ENCODE data around the gene MATCAP1. TPM values are rescaled to one million over a fixed set of nuclear protein-coding genes. Genes with fewer than 3 reads are reported as not detected.
A peak's percentile ranks its signal among the peaks of the same experiment; 100 is the strongest.

Gene MATCAP1
- 10 to 100 TPM; 12.5 to 26.5 (median 18.1) TPM for polyA plus RNA-seq (ENCODE audit: insufficient read length in 10 of 10)
- long read RNA-seq, donor 1: 0 reads
- long read RNA-seq, donor 2: 0 reads
- long read RNA-seq, donor 3: 0 reads
- long read RNA-seq, donor 4: 0 reads
- long read RNA-seq, donor 5: 0 reads
- long read RNA-seq, donor 6: 0 reads
- long read RNA-seq, donor 7, partial matches to known transcripts: 0 of 2 reads
- long read RNA-seq, donor 7, other reads (novel, unspliced or antisense): 0 of 2 reads
- long read RNA-seq, donor 8: 0 reads
- long read RNA-seq, donor 9: 0 reads

DNA sequence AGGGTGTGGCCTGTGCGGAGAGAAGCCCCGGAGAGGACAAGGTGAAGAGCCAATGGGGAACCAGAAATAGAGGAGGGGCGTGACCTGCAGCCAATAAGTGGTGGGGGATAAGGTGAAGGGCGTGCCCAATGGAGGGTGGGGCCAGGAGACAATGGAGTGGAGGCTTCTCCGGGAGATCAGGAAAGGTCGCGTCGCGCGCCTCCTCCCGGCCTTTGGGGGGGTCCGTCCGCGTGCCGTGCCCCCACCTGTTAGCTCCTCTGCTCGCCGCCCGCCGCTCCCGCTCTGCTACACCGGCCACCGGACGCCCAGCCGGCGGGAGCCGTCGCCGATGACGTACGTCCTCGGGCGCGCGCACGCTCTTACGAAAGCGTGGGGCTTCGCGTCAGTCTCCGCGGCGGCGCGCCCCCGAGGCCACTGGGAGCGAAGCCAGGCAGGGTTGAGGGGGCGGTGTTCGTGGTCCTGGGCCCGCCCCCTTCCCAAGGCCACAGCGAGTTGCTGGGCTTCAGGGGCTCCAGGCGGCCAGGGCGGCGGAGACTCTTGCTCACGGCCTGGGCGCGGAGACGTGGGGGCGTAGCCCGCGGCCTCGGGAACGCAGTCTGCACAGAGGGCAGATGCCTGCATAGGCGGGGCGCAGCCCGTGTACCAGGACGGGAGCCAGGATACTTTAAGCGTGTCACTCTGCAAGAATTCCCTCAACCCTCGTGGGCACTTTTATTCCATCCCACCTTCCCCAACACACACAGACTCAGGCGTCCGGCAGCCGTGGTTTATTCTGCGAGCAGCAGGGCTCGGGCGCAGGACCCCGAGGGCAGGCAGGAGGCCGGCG lies at the start of gene MATCAP1:
Gene MATCAP1 (minus strand): TSS at position 337 of the 826 bp plus-strand sequence. CDS start 3,353 bp downstream, outside the sequence.
- DNase-seq: peak; percentile 96 to 99 (median 98)

DNA sequence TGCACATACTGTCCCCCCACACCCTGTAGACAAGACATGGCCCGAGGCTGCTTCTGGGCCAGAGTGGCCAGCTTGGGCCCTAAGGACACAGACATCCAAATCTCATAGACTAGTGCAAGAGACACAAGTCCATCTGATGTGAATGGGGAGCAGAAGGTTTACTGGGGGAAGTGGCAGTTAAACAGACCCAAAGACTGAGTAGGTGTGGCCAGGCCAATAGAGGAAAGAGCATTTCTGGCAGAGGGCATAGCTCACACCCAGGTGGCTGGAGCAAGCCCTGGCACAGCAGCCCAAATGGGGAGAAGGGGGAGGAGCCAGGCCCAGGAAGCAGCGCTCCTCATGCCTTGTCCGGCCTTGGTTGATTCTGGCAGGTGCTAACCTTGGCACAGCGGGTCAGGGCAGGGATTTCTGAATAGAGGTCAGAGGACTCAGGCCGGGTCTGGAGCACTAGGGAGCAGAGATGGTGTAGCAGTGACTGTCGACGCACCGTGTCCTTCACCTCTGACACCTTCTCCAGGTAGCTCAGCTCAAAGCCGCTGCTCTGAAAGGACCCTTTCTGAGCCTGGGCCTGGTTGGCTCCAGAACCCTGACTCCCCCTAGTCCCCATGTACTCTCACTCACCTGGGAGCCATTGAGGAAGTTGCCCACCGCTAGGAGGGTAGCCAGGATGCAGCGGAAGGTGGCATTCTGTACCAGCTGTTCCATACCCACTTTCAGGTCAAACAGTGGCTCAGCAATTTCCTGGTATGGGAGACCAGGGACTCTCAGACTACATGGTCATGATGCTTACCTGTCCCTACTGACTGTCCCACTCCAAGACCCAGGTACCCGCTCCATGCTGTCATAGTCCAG lies 47.3 kb upstream of the MATCAP1 start:
- no peak for DNase-seq

DNA sequence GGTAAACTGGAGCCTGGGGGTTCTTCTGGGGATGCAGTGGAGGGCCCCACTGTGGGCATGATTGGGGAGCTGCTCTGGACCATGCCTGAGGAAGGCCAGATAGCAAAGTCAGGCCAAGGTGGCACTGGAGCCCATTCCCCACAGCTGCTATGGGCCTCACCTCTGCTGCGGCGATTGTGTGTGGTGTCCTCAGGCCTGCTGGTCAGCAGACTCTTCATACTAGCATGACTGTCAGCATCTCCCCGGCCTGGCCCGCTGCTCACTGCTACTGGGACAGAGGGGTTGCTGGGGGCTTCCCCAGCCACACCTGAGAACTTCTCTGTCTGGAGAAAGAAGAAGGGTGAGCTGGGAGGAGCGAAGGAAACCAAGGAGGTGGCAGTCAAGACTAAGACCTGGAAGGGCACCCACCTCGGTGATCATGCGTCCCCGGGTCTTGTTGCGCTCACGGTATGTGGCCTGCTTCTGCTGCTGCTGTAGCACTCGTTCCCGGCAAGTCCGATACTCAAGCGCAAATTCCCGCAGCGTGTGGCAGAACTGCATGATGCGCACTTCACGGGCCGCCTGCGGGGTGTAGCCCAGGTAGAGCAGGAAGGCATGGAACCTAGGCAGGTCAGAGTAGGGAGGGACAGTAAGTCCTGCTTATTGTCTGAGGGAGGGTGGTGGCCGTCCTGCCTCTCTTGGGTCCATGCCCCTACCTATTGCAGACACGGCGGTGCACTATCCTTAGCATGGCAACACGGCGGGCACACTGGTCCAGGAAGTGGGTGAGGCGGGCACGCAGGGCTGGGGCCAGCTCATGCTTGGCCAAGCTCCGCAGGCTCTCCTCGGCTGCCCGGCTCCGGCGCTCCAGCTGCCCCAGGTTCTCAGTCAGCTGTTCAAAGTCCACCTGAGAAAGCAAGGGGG lies 46.4 kb upstream of the MATCAP1 start:
- DNase-seq: no peak

DNA sequence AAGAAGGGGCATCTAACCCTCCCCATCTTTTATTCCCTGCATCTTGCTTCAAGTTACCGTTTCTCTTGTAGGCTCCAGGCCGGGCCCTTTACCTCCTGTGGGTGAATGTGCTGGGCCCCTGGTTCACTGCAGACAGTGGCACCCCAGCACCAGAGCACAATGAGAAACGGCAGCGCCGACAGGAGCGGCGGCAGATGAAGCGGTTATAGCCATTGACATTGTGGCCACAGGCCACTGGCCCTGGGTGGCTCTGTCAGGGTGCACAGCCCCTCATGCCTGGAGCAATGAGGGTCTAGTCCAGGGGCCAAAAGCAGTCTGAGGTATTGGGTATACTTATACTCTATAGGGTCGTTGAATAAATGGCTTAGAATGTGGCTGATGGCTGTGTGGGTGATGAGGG lies 45.1 kb upstream of the MATCAP1 start:
- DNase-seq: no peak

DNA sequence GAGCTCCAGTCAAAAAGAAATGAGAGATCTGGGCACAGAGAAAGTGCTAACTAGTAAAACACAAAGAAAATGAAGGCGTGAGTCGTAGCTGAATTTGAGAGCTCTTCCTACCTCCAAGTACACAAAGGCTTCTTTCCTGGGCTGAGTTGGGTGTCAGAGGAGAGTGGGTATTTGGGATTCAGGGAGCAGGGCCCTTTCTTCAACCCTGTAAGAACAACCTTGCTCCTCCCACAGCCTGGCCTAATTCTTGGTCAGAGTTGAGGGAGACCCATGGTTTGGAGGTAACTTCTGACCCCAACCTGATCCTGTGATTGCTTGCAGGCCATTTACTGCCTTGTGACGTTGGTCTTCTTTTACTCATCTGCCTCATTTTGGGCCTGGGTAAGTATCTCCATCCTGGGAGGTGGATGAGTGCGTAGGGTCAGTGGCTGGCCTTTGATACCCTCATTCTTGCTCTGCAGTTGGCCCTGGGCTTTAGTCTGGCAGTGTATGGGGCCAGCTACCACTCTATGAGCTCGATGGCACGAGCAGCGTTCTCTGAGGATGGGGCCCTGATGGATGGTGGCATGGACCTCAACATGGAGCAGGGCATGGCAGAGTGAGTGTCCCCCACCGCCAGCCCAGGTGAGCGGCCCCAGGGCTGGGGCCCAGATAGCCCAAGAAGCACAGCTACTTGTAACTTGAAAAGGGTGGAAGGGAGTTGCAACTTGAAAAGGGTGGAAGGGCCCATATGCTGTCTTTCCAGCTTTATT lies 44.4 kb upstream of the MATCAP1 start:
- DNase-seq: no peak

DNA sequence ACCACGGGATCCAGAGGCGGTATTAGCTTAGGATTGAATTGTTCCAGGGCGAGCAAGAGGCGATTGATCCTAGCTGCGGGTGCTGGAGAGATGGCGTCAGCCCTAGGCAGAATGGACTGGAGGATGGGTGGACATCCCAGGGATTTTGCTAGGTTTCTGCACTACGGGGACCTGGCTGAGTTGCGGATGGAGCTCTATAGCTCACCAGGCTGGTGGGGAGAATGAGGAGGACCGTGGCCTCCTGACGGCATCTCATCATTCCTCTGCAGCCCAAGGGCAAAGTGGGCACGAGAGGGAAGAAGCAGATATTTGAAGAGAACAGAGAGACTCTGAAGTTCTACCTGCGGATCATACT lies 43.8 kb upstream of the MATCAP1 start:
- DNase-seq: no peak

DNA sequence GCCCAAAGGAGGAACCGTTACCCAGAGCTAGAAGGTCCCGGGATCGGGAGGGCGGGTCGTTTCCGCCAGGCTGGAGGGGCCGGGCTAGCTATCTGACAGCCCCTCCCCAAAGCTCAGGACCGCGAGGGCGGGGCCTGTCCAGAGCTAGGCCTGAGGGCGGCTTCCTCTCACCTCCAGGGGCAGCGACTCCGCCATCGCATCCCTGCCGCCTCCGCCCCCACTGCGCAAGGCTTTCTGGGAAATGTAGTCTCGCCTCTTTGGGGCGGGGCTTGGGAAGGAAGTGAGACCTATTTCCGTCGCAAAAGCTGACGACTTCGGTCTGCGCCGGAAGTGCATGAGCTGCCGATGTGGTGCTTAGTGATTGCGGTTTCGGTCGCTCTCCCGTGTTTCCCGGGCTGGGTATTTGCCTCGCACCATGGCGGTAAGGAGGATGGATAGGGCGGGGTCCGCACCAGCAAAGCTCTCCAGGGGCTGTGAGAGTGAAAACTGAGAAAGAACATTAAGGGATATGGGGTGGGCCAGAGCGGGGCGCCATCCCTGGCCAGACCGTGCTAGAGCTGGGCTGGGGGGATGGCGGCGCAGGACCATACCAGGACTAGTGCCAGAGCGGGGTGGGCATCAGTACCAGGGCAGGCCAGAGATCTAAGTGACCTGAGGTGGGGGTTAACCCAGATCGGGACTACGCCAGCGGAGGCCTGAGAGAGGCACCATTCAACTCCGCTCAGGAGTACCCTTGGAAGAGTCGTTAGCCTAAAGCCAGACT lies 43.2 kb upstream of the MATCAP1 start, which contains the start of gene TMEM208:
Gene TMEM208 (plus strand): TSS at position 327 of the 763 bp plus-strand sequence. CDS start 89 bp downstream, at position 416.
- peak; percentile 99 for DNase-seq

DNA sequence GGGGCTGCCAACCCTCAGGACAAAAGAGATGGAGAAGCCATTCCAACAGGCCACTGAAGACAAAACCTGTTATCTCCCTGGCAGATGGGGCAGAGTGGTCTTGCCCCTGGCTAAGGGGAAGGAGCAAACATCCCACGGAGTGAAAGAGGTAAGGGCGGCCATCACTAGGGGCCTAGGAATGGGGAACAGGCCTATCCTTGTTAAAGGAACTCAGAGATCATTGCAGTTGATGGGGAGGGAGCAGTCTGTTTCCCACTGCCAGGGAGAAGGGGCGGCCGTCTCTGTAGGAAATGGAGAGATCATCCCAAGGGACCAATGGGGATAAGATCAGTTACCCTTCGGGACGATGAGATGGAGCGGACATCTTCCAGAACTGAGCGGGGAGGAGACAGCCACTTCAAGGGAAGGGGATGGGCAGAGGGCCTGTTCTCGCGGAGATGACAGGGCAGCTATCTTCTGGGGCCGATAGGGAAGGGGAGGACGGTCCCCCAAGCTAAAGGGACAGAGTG lies 42.6 kb upstream of the MATCAP1 start:
- DNase-seq: no peak

DNA sequence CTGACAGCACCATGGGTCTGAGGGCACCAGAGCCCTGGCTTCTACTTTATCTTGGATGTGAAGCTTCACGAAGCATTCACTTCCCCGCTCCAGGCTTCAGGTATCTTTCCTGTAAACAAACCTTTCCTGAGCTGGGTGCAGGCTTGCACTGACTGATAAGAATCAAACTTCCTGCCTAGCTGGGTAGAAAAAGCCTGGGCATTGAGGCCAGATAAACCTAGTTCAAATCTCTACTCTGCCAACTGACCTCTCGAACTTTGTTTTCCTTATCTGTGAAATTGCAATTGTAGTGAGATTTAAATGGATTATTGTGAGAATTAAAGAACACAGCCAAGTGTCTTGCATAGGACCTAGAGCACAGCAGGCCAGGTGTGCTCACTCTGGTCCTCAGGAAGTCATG lies 40.2 kb upstream of the MATCAP1 start:
- no peak for DNase-seq

DNA sequence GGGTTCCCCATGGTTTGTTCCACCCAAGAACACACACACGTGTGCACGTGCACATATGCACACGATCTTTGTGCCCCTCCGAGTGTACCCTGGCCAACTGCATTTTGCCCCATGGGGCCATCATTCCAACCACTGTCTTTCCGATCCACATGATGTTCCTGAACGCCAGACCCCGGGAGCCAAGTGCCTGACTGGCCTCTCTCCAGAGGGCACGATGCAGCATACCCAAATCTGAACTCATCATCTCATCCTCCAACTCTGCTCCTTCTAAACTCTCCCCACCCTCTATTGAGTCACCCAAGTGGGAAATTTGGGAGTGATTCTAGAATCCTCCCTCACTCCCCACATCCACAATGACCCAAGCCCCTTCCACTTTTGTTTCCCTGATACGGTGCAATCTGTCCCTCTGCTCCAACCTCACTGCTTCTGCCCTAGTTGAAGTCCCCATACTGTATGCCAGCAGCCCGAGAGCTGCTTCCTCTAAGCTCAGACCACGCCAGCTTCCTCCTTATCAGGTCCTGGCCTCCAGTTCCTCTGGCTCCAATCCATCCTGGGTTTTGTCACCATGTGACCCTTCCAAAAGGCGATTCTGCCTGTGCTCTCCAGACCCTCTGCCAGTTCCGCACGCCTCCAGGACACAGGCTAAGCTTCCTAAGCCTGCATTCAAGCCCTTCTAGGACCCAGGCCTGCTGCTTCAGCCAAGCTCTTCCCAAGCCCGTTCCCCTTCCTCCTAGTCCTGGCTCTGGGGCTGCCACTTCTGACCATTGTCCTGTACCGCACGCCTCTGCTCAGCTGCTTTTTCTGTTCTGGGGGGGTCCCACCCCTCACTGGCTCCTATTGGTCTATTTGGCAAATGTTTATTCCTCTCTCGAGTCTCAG lies 33.1 kb upstream of the MATCAP1 start:
- no peak for DNase-seq

DNA sequence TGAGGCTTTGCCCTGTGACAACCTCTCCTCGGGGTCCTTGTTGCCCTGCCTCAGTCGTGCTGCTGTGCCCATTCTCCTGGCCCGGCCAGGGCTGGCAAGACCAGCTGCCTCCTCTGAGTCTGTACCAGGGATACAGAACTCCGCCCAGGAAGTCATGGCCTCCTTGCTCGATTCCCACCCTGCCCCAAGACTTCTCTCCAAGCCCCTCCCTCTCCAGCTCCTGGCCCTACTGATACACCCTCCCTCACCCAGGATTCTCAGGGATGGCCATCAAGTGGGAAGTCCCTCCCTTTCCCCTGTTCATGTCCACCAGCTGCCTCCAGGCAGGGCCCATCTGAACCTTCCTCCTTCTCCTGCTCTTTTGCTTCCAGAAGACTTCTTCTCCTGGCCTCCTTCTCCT lies 31.9 kb upstream of the MATCAP1 start:
- DNase-seq: no peak

DNA sequence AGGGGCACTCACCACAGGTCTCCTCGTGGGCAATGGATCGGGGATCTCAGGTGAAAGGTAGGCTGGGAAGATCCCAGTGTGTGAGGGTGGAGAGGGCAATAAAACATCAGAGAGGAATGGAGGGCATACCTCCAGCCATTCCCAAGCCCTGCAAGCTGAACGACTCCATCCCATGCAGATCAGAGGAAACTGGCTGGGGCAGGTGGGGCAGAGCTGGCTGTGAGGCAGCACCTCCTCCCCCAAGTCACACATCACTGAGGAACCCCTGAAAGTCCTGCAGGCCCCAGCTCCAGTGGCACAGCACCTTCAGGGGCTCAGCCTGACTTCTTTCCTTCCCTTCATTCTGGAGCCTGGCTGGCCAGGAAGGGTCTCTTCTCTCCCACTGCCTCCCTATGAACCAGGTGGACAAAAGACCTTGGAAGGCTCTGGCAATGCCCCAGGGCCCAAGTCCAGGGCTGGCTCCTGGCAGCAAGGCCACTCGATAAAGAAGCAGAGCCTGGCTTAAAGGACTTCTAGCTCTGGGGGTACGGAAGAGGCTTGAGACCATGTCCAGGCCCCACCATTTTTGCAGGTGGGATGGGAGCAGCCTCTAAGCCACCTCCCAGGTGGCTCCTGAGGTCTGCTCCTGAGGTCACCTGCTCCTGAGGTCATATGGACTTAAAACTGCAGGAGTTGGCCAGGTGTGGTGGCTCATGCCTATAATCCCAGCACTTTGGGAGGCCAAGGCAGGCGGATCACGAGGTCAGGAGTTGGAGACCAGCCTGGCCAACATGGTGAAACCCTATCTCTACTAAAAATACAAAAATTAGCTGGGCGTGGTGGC lies 29.6 kb upstream of the MATCAP1 start:
- DNase-seq: no peak

DNA sequence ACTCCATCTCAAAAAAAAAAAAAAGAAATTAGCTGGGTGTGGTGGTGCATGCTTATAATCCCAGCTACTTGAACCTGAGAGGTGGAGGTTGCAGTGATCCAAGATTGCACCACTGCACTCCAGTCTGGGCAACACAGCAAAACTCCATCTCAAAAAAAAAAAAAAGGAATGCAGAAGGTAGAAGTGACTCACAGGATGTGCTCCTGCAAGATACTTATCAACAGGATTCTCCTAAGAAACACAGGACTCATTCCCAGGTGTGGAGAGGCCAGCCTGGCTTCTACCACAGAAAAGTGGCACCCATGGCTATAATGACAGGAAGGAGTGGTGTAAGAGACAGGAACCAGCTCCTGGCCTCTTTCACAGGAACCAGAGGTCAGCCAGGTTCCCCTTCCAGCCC lies 29.0 kb upstream of the MATCAP1 start:
- no peak for DNase-seq

DNA sequence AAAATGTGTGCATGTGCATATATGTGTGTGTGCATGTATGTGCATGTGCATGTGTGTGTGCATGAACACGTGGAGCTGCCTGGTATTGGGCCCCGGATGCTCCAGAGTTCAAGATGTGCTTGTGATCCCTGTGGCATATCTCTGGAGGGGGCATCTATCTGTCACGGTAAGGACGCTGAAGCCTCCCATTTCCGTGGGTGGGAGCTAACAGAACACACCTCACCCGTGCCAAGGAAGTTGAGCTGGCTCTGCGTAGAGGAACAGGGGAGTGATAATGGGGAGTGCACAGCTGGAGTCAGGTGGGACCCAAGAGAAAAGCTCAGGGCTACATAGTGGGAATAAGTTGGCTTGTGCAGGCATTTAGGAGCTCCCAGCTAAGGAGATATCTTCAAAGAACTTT lies 27.9 kb upstream of the MATCAP1 start:
- DNase-seq: no peak

DNA sequence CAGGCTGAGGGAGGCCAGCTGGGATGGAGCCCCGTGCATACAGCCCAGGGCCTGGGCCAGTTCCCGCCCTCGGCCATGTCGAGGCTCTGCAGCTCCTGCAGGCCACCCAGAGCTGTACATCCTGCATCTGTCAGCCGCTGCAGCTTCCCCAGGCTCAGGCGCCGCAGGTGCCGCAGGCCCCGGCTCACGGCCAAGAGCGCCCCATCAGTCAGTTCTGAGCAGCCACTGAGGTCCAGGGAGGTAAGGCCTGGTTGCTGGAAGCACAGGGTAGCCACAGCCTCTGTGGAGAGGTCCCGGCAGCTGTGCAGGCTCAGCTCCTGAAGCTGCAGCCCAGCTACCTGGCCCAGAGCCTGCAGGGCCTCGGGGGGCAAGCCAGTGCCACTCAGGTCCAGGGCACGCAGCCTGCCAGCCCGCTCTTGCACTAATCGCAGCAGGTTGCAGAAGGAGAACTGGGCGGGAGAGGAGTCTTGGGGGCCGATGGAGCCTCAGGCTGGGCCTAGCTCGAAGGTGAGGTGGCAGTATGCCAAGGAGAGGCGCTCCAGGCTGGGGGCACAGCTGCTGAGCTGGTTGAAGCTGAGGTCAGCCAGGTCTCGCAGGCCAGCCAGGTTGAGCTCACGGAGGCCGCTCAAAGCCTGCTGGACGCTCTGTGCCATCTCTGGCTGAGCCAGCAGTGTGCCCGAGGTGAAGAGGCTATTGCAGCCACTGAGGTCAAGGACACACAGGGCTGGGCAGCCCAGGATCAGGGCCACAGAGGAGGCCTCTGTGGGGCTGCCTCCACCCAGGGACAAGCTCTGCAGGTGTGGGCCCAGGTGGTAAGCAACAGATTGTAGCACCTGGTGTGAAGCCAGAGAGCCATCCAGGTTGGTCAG lies 26.5 kb upstream of the MATCAP1 start:
- DNase-seq: no peak

DNA sequence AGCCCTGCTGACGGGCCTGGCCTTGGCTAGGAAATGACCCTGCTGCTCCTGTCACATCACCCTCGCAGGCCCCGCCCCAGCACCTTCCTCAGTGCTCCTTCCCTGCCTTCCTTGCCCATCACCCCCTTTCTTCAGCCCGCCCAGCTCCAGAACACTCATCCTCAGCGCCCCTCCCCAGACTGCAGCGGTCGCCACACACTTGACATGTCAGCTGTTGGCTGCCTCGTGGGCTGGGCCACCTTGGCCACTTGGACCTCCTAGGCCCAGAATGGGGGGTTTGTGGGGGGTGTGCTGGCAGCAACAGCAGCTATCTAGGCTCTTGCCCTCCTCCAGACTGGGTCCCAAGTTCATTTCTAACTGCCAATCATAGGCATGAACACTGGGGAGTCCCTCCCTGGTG lies 25.8 kb upstream of the MATCAP1 start:
- DNase-seq: no peak

All from muscle of back (tissue), 13 donors.